GM15510 (cell line): Measurements from ENCODE around the gene PDIA6.

Source experiments
- POLR2A ChIP-seq: IDR thresholded peaks from 3 replicates; pipeline ENCODE4 v1.6.1; 2011; ENCODE audit warnings: borderline replicate concordance; ENCODE audit not compliant: insufficient read length; ENCODE audit errors: extremely low read depth

PDIA6 gene, protein sequence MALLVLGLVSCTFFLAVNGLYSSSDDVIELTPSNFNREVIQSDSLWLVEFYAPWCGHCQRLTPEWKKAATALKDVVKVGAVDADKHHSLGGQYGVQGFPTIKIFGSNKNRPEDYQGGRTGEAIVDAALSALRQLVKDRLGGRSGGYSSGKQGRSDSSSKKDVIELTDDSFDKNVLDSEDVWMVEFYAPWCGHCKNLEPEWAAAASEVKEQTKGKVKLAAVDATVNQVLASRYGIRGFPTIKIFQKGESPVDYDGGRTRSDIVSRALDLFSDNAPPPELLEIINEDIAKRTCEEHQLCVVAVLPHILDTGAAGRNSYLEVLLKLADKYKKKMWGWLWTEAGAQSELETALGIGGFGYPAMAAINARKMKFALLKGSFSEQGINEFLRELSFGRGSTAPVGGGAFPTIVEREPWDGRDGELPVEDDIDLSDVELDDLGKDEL

DNA sequence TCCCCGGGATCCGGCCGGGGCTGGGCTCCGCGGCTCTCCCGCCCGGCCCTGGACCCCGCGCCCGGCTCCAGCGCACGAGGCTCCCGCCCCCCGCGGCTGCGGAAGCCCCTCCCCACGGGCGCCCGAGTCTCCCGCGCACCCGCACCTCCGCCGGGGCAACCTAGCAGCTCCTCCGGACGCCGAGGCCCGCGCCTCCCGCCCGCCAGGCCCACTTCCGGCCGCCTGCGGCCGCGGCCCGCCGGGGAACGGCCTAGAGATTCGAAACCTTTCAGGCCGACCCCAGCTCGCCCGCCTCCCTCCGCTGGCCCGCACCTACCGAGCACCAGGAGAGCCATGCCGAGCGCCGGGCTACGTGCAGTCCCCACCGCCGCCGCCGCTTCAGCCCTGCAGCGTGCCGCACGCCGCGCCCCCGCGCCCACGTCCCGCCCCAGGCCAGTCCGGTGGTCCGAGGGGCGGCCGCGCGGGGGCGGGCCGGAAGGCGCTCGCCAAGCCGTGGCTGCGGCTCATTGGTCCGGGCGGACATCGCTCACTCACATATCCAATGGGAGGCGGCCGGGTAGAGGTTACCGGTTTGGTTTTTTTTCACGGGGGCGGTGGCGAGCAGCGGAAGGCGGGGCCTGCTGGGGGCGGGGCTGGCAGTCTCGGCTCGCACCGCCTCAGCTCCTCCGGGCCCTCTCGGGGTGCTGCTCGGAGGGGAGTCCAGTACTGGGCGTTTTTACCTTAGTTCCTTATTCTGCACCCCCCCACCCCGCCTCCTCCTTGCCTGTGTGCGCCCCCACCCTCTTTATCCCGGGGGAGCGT lies at the start of gene PDIA6:
Gene PDIA6, minus strand, starts transcription at position 424 of the 801 bp plus-strand sequence. Its CDS starts 89 bp downstream, at position 335.
- TF ChIP-seq POLR2A, result peak; percentile 86

DNA sequence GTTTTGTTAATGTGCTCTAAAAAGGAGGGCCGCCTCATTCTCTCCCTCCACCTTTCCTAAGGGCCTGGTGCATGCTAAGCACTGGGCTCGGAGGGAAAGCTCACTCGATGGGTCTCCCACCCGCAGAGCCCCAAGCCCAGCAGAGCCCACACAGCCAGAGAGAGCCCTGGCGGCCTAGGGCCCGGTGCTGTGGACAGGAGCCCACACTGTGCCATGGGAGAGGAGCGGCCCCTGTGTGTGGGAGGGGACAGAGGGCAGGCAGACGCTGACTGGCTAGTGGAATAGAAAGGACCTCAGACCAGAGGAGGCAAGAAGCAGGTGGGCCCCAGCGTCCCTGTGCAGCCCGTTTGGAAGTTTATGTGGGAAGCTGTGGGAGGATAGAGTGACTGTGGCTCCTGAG lies 49.7 kb upstream of the PDIA6 start:
- no peak for TF ChIP-seq POLR2A

DNA sequence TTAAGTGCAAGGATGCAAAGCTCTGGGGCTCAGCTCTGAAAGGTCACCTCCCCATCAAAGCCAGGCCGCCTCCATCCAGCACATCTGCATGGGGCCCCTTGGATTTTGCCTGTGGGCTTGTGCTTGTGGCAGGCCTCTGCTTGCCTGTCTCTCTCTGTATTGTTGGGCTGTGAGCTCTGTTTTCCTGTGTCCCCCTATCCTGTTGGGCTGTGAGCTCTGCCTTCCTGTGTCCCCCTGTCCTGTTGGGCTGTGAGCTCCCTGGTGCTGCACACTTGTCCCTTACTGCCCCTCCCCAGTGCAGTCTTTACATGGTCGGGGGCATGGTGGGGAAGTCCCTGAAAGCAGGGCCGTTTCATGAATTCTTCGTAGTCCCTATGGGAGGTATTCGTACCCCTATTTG lies 49.2 kb upstream of the PDIA6 start:
- no peak for TF ChIP-seq POLR2A

DNA sequence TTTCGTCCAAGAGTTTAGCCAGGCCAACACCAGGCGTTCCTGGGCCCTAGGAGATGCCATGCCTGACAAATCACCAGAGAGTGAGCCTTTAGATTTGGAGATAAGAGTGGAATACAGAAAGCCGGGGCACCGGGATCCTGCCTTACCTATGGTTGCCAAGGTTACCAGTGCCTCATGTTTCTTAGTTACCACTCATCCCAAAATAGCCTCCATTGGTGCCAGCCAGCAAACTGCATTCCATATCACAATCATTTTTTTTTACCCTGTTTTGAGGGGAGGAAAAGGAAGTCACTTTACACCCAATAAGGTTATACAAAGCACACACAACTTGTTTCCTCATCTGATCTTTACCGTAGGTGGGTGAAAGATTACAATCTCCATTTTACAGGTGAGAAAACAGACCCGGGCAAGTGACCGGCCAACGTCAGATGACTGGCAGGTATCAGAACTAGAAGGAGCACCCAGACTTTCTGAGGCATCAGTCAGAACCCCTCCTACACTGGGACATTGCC lies 48.3 kb upstream of the PDIA6 start:
- no peak for TF ChIP-seq POLR2A

DNA sequence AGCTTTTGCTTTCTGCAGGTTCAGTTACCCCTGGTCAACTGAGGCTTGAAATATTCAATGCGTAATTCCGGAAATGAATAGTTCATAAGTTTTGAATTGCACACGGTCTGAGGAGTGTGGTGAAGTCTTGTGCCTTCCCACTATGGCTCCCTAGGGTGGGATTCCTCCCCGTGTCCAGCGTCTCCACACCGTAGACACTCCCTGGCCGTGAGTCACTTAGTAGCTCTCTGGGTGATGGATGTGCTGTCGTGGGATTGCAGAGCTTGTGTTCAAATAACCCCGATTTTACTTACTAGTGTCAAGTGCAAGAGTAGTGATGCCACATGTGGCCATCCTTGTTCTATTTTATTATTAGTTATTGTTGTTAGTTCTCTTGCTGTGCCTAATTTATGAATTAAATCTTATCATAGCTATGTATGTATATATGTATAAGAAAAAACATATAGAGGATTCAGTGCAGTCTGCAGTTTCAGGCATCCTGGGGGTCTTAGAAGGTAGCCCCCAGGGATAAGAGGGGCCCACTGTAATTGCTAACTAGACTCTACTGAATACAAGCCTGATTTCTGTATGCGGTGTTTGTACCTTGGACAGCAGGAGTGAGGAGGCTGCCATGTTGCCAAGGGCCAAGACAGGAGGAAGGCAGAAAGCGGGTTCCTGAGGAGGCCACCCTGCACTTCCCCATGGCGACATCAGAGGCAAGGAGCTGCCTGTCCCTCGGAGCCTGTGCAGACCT lies 47.7 kb upstream of the PDIA6 start:
- TF ChIP-seq POLR2A, result no peak

DNA sequence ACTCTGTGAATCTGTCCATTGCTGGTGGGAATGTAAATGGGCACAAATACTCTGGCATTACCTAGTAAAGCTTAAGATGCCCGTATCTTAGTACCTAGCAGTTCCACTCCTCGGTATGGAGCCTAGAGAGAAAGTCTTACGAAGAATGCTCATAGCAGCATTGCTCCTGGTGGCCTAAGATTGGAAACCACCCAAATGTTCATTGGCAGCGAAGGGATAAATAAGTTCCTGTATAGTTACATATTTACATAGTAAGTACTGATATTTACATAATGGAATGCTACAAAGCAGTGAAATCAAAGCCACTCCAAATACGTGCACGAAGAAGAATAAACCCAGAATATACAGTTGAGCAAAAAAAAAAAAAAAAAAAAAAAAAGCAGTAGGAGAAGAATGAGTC lies 46.7 kb upstream of the PDIA6 start:
- no peak for TF ChIP-seq POLR2A

DNA sequence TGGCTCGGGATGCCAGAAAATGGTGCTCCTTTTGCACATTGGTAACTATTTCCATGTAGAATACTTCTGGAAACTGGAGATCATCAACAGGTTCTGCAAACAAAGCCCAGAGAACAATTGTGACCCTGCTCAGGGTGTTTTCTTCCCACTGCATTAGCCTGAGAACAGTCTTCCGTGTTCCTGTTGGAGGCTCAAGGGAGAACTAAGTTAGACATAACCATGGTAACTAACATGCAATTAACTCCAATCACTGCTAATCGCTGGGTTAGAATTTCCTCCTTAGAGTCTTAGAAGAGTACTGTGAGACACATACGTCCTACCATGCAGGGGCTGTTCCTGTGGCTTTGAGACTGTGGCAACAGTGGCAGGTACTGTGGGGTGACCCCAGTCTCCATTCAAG lies 36.0 kb upstream of the PDIA6 start:
- TF ChIP-seq POLR2A, result no peak

DNA sequence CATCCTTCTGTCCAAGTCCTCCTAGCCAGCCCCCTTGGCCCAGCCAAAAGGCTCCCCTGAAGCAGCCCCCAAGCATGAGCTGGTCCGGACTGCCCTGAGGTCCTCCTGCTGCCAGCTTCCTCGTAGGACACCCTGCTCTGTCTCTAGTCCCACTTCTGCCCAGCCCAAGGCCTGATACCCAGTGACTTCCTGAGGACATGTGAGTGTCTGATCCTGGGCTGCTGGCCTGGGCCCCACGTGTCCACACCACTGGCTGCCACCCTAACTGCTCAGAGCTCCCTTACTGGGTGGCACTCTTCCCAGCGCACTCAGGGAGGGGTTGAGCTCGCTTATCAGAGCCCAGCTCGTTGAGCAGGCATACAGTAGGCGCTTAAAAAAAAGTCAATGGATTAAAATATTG lies 34.4 kb upstream of the PDIA6 start:
- TF ChIP-seq POLR2A, result no peak

DNA sequence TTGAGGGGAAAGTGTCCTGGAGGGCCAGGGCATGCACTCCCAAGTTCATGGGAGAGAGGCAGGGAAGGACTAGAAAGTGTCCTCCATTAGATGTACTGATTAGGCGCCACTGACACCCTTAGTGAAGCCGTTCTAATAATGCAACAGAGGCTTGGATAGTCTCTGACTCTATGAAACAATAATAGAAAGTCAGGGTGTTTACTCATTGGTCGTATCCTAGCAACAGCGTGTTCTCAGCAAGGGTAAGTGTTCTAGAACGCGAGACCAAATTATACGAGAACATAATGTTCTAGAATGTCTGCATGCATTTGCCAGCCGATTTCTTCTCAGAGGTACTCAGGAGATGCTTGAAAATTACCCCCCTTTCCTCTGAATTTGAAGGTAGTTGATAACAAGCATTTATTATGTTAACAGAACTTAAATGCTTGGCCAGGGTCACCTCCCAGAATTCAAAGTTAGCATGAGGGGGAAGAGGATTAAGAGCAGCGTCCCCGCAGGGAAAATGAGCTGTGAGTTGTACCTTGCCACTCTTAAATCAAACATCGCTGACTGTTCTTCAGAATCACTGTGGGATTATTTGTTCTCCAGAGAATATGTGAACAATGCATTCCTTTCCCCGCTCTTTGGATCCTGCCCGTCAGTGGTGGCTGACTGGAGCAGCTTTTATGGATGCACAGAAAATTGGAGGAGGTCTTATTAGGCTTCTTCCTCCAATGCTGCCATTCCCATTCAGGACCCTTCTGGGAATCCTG lies 33.7 kb upstream of the PDIA6 start:
- no peak for TF ChIP-seq POLR2A

DNA sequence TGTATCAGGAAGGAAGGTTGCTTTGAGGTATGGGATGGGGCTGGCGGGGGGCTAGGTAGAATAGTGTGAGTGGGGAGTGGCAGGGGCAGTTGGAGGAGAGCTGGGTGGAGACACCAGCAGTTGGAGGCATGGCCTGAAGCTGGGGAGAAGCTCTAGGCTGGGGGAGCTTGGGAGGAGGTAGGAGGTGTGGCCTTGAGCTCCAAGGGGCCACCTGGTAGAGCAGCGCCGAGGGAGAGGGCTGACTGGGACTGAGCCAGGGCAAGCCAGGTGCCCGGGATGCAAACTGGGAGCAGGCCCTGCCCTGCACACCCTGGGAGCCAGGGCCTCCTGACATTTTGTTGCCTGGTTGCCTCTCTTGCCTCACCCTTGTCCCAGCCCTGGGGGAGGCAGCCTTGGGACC lies 33.1 kb upstream of the PDIA6 start:
- no peak for TF ChIP-seq POLR2A

DNA sequence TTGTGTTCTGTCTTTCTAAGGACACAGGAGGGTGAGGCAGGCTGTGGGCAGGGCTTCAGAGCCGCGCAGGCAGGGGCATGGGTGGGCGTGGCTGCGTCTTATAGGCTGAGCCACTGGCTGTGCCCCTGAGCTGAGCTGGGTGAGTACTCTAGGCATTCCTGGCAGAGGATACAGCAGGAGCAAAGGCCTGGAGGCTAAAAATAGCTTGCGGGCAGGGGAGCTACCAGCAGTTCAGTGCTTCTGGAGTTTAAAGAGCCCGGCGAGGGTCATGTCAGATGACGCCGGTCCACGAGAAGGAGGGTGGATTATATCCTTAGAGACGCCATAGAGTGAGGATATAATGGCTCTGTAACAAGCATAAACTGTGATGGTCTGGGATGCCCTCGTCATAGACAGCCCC lies 31.5 kb upstream of the PDIA6 start:
- no peak for TF ChIP-seq POLR2A

DNA sequence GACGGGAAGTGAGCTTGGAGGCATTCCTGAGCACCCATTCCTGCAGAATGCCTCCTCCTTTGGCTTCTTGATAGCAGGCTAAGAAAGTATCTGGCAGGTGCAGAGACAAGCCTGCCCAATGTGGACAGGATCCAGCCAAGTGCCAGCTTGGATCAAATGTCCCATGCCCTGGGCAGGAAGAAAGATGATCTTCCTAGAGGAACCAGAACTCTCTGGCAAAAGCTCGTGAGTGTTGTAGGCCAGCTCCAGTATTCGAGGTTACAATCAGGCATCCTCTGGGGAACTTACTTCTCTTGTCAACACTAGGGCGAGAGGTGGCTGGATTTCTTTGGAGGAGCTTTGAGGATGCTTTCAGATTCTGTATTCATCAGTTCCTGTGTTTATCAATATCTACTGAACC lies 29.9 kb upstream of the PDIA6 start:
- no peak for TF ChIP-seq POLR2A

DNA sequence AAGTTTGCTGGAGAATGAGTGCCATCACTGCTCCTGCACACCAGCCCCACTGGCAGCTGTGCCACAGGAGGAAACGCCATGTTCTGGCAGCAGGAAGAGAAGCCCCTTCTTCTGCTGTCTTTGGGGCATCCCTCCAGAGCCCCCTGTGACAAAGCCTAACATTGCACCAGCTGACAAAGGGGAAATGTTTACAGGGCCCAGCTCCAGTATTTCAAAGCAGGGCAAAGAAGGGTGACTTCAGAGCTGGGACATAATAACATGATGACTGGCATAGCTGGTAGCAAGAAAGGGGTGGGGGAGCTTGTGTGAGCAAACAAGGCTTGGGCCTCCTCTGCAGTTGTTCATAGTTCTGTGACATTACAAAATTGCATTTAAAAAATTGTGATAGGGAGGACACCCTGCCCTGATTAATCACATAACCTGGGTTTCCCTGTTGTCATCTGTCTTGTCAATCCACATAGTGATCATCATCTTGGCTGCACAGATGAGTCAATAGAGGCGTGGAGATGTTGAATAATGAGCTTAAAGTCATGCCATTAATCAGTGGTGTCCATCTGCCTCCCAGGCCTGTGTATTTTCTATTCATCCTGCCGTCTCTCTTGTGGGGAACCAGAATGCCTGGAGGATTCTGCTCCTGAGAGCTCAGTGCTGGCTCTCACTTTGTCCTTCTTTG lies 29.1 kb upstream of the PDIA6 start:
- no peak for TF ChIP-seq POLR2A

DNA sequence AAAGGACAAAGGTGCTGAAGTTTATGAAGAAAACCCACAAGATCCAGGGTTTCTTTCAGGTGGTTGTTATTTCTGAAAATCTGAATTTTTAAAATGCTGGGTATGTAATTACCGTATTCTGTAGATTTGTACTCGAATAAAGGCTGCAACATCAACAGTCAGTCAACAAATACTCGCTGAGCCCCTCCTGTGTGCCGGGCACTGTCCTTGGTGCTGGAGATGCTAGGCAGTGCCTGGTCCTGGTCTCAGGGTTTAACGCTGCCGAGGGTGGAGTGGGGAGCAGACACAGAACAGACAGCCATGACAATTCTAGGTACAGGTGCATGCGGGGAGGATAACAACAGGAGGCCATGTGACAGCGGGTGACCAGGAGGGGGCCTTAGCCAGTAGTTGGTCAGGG lies 27.2 kb upstream of the PDIA6 start:
- TF ChIP-seq POLR2A, result no peak
